ENCODE results near the gene LENEP. TPM values are rescaled to one million over a fixed set of nuclear protein-coding genes. Genes with fewer than 3 reads are reported as not detected.

The LENEP gene
- total and polyA plus RNA-seq, 2 of the 8 experiments (the other 6 are each of a cell fraction or from before 2014, with no cell fraction given), result 1.3 TPM; not detected in 1

DNA sequence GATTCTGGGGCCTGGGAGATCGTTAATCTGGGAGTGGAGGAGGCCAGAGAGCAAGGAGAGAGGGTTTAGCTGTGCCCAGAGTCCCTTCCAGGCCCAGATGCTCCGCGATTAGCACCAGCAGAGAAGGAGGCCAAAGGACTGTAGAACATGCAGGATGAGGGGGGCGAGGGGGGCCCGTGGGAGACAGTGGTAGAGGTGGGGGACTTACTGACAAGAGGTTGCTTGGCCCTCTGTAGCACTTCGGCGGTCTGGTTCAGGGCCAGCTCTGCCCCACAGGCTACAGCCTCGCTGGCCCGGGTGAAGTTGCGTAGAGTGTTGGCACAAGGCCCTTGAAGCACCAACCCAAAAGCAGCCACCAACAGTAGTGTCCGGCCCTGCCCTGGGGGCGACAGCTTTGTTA is 39.5 kb downstream of the LENEP start (continued):
- TF ChIP-seq CHD2 (IDR thresholded peaks at IDR 0.05; ENCODE audit: low read length), result no peak
- no peak for TF ChIP-seq SP2 (IDR thresholded peaks at IDR 0.05; ENCODE audit: low read length)
- no peak for TF ChIP-seq FOSL1 (IDR thresholded peaks at IDR 0.05; ENCODE audit: insufficient read depth, low read depth, low read length)
- no peak for TF ChIP-seq KDM1A (IDR thresholded peaks at IDR 0.05; ENCODE audit: borderline replicate concordance, low read length)
- TF ChIP-seq, protein P1, sequence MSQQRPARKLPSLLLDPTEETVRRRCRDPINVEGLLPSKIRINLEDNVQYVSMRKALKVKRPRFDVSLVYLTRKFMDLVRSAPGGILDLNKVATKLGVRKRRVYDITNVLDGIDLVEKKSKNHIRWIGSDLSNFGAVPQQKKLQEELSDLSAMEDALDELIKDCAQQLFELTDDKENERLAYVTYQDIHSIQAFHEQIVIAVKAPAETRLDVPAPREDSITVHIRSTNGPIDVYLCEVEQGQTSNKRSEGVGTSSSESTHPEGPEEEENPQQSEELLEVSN (IDR thresholded peaks at IDR 0.05), result no peak
- no peak for TF ChIP-seq PHF8 (conservative IDR thresholded peaks at IDR 0.05; ENCODE audit: low read depth, low read length)
- no peak for TF ChIP-seq TCF12 (IDR thresholded peaks at IDR 0.05; ENCODE audit: low read depth, low read length)
- no peak for TF ChIP-seq HDAC2 (IDR thresholded peaks at IDR 0.05; ENCODE audit: borderline replicate concordance in 1 of 2, low read depth in 2 of 2, low read length in 2 of 2)
